Upper lobe of left lung (tissue), 4 donors: ENCODE measurements around the gene PDE5A.

Experiments
- EP300 ChIP-seq, 4 donors: sonication (generic); formaldehyde crosslinking; IDR thresholded peaks; one replicate each; pipeline ENCODE4 v1.5.1; 2017; ENCODE audit warnings: antibody characterized with exemption in 4 of 4, control low read depth in 2 of 4
- POLR2A ChIP-seq, 4 donors: fragments of 450-650 bp; IDR thresholded peaks; one replicate each; pipeline ENCODE4 v1.5.1; 2016 to 2017; ENCODE audit warnings: antibody characterized with exemption in 4 of 4, mild to moderate bottlenecking in 2 of 4
- POLR2AphosphoS5 ChIP-seq, 2 donors: sonication (generic); formaldehyde crosslinking; IDR thresholded peaks; one replicate each; pipeline ENCODE4 v1.5.1; 2017; ENCODE audit warnings: antibody characterized with exemption in 2 of 2
- TF ChIP-seq, protein P1 (sequence below), 6 experiments: fragments of 450-650 bp in 4 of 6; fragments of 200-600 bp in 2 of 6; sonication (generic) in 2 of 6; IDR thresholded peaks; one replicate each; pipeline ENCODE4 v1.5.1; 2016 to 2019; ENCODE audit warnings: antibody characterized with exemption in 6 of 6

DNA sequence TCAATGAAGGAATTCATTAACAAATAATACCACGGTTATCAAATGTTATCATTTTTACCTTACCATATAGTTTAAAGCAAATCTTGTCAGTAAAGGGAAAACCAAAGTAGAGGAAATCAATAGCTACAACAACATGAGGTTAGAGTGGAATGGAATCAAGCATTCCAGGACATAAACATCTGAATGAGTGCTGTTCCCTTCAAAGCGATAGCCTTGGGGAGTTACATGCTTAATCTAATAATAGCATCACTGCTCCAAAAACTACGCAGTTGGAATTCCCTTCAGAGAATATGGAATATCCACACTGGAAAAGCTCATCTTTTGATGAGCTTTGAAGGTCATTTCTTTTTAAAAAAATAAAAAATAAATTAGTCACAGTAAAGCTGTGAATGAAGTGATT, 31.2 kb downstream of the PDE5A start:
- TF ChIP-seq, protein P1, sequence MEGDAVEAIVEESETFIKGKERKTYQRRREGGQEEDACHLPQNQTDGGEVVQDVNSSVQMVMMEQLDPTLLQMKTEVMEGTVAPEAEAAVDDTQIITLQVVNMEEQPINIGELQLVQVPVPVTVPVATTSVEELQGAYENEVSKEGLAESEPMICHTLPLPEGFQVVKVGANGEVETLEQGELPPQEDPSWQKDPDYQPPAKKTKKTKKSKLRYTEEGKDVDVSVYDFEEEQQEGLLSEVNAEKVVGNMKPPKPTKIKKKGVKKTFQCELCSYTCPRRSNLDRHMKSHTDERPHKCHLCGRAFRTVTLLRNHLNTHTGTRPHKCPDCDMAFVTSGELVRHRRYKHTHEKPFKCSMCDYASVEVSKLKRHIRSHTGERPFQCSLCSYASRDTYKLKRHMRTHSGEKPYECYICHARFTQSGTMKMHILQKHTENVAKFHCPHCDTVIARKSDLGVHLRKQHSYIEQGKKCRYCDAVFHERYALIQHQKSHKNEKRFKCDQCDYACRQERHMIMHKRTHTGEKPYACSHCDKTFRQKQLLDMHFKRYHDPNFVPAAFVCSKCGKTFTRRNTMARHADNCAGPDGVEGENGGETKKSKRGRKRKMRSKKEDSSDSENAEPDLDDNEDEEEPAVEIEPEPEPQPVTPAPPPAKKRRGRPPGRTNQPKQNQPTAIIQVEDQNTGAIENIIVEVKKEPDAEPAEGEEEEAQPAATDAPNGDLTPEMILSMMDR (IDR thresholded peaks at IDR 0.05): no peak
- no peak for TF ChIP-seq EP300 (IDR thresholded peaks at IDR 0.05)
- TF ChIP-seq POLR2A (IDR thresholded peaks at IDR 0.05): no peak
- TF ChIP-seq POLR2AphosphoS5 (IDR thresholded peaks at IDR 0.05): no peak
